Raji (cell line): ENCODE results near the gene TLK2.

Experiments used
- POLR2A ChIP-seq: IDR thresholded peaks from 2 replicates; pipeline ENCODE4 v1.6.1; 2011; ENCODE audit warnings: low read depth, low read length, control low read depth; ENCODE audit not compliant: insufficient read depth

The TLK2 gene

GRCh38 chr17:62587554-62587953, 108.9 kb downstream of the TLK2 start:
- no peak for TF ChIP-seq POLR2A

DNA sequence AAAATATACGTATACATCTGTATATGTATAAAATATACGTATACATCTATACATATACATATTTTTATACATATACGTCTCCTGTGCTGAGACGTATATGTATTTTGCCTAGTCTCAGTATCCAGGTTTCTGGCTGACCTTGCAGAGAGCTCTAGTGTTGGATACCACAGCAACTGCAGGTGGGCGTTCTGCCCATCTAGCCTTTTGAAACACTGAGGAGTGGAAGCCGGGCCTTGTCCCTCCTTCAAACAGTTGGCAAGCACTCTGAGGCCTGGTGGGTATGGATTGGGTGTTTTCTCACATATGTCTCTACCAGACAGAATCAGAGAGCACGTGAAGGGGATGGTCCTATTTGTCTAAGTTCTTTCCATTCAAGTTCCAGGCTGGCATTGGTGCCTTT, 109.5 kb downstream of the TLK2 start:
- TF ChIP-seq POLR2A: no peak

GRCh38 chr17:62591333-62591732, 112.7 kb downstream of the TLK2 start:
- no peak for TF ChIP-seq POLR2A

DNA sequence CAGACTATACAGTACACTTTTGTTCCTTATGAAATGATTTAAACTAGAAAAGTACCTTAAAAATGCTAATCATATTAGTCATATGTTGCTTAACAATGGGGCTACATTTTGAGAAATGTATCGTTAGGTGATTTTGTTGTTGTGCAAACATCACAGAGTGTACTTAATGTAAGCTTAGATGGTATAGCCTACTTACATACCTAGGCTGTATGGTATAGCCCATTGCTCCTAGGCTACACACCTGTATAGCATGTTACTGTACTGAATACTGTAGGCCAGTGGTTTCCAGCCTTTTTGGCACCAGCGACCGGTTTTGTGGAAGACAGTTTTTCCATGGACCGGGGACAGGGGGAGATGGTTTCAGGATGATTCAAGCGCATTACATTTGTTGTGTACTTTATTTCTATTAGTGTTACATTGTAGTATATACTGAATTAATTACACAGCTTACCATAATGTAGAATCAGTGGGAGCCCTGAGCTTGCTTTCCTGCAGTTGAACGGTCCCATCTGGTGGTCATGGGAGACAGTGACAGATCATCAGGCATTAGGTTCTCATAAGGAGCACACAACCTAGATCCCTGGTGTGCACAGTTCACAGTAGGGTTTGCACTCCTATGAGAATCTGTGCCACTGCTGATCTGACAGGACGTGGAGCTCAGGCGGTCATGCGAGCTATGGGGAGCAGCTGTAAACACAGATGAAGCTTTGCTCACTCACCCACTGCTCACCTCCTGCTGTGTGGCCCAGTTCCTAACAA, 113.9 kb downstream of the TLK2 start:
- TF ChIP-seq POLR2A: no peak

DNA sequence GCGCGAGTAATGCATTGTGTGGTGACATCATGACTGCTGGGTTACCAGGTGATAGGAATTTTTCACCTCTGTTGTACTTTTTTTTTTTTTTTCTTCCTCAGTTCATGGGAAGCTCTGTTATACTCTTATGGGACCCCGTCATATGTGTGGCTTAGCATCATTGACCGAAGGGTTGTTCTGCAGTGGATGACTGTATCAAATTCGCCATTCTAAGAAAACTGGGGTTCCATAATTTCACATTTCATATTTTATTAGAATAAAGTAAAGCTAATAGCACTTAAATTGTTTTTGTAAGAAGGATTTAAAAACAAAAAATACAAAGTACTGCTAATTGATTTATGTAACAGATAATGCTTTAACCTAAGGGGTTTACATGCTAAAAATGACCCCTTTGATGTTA, 116.9 kb downstream of the TLK2 start:
- no peak for TF ChIP-seq POLR2A

DNA sequence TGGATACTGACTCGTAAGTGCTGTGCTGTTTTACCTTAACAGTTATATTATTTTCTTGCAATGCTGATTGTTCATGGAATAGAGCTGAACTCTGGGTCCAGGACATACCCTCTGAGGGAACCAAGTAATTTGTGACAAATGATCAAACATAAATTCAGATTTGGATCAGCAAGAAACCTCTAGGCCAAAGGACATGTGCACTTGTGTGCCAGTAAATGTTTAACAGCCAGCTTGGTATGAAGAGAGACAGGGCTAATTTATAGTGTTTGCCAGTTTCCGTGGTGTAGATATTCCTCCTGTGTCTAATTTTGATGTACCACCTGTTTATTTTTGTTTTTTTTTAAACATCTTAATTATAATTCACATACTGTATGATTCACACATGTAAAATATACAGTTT, 118.0 kb downstream of the TLK2 start:
- TF ChIP-seq POLR2A: no peak

DNA sequence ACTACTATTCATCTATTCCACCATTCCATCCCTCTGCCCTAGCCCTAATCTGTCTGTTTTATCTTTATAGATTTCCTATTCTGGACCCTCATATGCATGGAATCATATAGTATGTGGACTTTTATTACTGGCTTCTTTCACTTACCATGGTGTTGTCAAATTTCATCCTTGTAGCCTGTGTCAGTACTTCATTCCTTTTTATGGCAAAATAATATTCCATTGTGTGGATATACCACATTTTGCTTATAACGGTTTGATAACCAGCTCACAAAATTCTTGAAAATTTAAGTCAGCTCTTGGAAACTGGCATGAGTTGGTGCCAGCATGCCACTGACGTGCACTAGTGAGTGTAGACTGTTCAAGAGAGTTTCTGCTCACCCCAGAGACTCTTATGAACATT, 118.5 kb downstream of the TLK2 start:
- no peak for TF ChIP-seq POLR2A

DNA sequence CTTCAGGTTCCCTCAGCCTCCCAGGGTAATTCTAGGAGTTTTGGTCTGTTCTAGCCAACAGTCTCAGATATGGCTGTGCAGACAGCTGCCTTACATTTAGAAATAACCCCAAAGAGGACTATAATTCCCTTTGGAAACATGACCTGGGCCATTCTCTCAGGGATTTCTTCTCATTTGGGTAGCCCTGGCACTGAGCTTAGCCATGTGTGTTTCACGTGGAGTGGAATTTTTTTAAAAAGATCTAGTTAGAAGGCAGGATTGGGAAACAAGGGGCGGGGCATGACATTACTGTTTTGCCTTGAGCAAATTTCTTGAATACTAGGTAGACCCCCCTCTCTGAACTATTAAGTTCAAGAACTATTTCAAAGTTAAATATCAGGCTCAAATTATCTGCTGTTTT, 119.3 kb downstream of the TLK2 start:
- TF ChIP-seq POLR2A: no peak

DNA sequence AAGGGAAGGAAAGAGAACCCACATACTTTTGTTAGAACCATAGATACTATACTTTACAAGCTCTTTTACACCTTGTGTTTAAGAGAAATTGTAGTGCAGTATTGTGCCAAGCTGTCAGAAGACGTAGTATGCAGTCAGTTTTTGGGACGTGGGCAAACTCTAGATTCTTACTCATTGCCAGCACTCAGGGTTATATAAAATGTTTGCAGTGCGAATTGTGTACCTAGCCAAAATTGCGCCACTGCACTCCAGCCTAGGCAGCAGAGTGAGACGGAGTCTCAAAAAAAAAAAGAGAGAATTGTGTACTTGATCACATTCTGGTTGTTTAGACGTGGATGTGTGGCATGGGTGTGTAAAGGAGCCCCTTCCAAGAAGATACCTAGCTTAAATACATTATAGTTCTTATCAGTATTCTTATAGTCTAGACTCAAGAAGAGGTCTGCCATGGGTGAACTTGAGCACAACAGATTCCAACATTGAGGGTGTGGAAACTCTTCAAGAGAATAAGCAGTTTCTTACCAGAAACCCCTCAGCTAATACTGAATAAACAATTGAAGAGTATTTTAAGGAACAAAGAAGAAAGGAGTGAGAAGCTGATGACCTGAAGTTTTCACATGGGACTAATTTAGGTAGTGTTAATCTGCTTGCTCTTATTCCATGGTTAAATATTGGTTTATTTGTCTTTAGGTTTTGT, 121.5 kb downstream of the TLK2 start:
- TF ChIP-seq POLR2A: no peak

- TF ChIP-seq POLR2A: no peak
Observed at GRCh38 chr17:62600805-62601204, 122.2 kb downstream of the TLK2 start.

DNA sequence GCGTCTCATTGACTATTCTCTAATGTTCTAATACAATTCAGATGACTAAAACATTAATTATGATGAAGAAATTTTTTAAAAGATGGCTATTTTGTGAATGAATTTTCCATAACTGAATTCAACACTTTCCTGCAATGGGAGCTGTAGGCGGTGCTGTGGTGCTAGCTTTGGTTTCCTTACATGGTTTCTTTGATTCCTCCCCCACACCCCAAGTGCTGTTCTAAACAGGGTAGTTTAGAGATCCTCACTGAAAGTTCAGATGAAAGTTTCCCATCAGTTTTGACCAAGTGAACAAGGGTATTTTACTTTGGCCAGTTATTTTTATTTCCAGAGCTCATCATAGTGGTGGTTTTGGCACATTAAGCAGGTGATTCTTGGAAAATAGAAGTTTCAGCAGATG, 122.8 kb downstream of the TLK2 start:
- no peak for TF ChIP-seq POLR2A

- no peak for TF ChIP-seq POLR2A
Observed at GRCh38 chr17:62605588-62605987, 127.0 kb downstream of the TLK2 start.

GRCh38 chr17:62611292-62611691, 132.7 kb downstream of the TLK2 start:
- no peak for TF ChIP-seq POLR2A

DNA sequence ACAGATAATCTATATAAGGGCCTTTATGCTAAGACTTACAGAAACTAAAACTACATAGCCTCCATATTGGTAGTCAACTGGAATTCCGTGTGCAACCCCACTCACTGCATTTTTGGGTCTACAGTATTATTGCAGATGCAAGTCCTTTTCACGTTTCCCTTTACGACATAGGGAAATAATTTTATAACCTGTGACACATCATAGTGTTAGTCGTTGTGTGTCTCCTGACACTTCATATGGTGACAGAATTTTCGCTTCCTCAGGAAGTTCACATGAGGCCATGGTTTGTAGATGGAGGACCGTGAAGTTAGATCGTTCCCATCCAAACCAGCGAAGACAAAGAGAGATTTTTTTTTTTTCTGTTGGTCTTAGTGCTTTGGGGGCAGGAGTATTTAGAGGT, 133.1 kb downstream of the TLK2 start:
- no peak for TF ChIP-seq POLR2A

GRCh38 chr17:62614142-62614541, 135.5 kb downstream of the TLK2 start:
- TF ChIP-seq POLR2A: no peak

DNA sequence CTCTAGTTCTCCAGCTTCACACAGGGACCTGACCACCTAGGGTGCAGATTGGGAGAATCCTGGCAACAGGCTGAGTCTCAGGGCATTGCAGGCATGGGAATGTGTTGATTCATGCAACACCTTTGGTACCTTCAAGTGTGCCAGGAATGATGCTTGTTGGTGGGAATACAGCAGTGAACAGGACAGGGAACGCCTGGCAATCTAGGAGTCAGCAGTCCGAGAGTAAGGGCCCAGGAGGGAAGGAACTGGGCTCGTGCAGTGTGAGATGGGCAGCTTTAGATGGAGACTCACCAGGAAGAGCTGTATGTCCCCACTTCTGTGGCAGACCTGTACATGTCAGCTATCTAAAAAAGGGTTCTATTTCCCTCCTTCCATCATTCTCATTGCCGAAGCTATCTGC, 136.9 kb downstream of the TLK2 start:
- no peak for TF ChIP-seq POLR2A

DNA sequence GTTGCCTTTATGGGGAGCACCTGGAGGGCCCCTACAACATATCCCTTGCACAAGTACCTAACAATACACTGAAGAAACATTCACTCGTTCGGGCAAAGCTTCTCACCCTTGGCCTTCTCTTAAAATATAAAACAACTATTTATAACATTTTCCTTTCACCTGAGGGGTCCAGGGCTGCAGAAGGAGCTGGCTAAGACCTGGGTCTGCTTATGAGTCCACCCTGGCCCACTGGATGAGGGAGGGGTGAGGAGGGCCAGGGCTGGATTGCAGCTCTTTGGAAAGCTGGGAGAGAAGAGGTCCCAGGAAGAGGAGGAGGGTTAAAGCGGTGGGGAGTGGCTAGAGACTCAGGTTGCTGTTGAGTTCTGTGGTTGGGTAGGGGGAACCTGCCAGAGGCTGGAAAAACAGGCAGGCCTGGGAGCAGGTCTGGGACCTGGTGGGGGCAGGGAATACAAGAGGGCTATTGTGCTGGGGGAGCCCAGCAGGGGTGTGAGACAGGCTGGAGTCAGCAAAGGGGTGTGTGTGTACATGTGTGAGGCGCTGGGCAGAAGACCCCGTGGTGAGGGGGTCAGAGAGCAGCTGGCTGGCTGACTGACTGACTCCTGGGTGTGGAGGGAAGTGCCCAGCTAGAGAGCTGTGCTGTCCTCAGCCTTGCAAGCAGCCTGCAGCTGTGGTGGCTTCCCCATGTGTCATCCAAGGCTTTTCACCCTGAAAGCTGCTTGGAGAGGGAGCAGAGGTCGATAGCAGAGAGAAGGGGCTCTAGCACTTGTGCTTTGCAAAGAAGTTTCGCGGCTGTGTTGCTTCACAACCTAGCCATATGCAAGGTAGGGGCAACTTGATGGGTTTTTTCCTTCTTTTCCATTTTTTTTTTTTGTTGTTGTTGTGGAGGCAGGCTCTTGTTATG, 138.6 kb downstream of the TLK2 start:
- no peak for TF ChIP-seq POLR2A
